Measurements from ENCODE around the gene CFAP57.
"Not testable (repeated sequence)": the region's sequence is repeated elsewhere in the genome, so short reads cannot be mapped to it uniquely, and the experiment has no call there.

CFAP57 gene

DNA sequence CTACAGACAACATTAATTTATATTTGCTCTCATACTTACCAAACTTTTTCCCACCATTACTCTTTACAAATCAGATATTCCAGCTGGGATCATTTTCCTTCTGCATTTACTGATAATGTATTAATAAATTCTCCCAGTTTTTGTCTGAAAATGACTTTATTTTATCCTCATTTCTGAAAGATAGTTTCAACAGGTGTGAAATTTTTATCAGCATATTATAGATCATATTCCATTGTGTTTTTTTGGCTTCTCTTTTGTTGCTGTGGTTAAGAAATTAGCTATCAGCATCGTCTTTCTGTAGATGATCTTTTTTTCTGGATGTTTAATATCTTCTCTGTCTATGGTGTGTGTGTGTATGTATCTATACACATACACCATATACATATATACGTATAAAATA lies 2.7 kb downstream of the CFAP57 start:
- no peak for DNase-seq

- DNase-seq = no peak
Measured at GRCh38 chr1:43177691-43178090, 5.6 kb downstream of the CFAP57 start.

GRCh38 chr1:43184388-43184787 lies 12.3 kb downstream of the CFAP57 start:
- no peak for DNase-seq

- no peak for DNase-seq
Measured at GRCh38 chr1:43184995-43185394, 12.9 kb downstream of the CFAP57 start.

DNA sequence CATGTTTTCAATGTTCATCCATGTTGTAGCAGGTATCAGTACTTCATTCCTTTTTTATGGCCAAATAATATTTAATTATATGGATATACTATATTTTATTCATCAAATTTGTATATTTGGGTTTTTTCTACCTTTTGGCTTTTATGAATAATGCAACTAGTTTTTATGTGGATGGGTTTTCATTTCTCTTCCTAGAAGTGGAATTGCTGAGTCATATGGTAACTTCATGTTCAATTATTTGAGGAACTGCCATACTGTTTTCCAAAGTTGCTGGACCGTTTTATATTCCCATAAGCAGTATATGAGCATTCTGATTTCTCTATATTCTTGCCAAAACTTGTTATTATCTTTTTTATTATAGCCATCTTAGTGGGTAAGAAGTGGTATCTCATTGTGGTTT lies 16.0 kb downstream of the CFAP57 start:
- DNase-seq = no peak

- no peak for DNase-seq
Measured at GRCh38 chr1:43194509-43194908, 22.4 kb downstream of the CFAP57 start.

GRCh38 chr1:43197343-43198127 lies 25.4 kb downstream of the CFAP57 start:
- DNase-seq = no peak

DNA sequence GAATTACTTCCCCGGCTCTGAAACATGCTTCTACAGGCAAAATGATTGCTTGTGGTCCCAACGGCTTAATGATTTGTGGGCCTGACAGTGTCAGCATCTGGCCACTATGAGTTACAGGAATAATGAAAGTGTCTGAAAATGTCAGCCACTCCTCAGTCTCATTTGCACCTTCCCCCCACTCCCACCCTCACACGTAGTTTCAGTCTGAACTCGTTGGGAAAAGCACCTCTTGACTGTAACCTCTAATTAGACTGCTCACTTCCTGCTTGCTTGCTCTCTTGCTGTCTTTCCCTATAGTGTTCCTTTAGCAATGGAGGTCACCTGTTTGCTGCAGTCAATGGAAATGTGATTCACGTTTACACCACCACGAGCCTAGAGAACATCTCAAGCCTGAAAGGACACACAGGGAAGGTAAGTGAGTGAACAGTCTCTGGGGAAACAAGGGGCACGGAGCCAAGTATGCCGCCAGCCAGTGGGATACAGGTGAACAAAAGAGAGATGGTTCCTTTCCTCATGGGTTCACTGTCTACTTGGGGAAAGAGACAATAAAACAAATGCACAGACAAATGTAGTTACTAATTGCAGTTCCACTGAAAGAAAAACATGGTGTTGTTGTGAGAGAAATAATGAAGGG lies 27.1 kb downstream of the CFAP57 start:
- DNase-seq = no peak

DNA sequence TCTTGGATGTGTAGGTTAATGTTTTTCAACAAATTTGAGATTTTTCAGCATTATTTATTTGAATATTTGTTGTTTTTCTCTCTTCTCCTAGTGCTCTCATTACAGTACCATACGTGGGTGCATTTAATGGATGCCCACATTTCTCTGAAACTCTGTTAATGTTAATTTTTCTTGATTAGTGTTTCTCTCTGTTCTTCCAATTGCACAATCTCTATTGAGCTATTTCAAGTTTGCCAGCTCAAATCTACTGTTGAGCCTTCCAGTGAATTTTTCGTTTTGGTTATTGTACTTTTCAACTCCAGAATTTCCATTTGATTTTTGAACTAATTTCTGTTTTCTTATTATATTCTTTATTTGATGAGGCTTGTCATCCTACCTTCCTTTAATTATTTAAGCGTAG lies 31.7 kb downstream of the CFAP57 start:
- no peak for DNase-seq

- DNase-seq = no peak
Measured at GRCh38 chr1:43204394-43204793, 32.3 kb downstream of the CFAP57 start.

DNA sequence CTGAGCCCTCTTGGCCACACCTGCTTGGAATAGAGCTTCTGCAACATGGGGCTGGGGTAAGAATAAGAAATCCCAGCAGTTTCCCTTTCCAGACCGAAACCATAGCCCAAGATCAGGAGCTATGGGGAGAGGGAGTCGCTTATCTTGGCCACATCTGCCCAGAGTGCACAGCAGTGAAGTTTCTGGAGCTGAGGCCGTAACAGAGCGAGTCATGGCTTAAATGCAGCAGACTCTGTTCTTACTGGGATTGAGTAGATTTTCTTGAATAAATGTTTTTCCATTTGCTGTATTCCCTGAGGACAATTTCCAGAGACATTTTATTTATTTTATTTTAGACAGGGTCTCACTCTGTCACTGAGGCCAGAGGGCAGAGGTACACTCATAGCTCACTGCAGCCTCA lies 33.5 kb downstream of the CFAP57 start:
- no peak for DNase-seq

- peak; percentile 61 for DNase-seq
Measured at GRCh38 chr1:43206600-43207228, 34.6 kb downstream of the CFAP57 start.

DNA sequence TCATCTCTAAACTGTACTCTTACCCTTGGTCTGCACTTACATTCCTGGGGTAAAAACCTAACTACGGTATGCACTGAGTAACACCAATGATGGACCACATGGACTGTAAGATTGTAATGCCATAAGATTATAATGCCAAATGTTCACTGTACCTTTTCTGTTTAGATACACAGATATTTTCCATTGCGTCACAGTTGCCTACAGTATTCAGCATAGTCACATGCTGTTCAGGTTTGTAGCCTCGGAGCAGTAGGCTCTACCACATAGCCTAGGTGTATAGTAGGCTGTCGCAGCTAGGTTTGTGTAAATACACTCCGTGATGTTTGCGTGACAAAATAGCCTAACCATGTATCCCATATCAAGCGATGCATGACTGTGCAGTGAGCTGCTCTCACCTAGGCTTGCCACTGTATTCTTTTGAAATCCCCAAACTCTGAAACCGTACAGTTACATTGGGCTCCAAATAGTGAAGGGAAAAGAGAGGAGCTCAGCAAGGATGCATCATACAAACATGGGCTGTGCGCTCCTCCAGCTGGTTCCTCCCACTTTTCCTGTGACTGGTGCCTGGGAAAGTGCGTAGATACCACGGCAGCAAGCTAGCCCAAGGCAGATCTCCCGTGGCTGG lies 35.2 kb downstream of the CFAP57 start:
- no peak for DNase-seq

DNA sequence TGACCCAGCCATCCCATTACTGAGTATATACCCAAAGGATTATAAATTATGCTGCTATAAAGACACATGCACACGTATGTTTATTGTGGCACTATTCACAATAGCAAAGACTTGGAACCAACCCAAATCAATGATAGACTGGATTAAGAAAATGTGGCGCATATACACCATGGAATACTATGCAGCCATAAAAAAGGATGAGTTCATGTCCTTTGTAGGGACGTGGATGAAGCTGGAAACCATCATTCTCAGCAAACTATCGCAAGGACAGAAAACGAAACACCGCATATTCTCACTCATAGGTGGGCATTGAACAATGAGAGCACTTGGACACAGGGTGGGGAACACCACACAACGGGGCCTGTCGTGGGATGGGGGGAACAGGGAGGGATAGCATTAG lies 36.1 kb downstream of the CFAP57 start:
- DNase-seq = not testable (repeated sequence)

- DNase-seq = no peak
Measured at GRCh38 chr1:43214501-43215444, 42.6 kb downstream of the CFAP57 start.

DNA sequence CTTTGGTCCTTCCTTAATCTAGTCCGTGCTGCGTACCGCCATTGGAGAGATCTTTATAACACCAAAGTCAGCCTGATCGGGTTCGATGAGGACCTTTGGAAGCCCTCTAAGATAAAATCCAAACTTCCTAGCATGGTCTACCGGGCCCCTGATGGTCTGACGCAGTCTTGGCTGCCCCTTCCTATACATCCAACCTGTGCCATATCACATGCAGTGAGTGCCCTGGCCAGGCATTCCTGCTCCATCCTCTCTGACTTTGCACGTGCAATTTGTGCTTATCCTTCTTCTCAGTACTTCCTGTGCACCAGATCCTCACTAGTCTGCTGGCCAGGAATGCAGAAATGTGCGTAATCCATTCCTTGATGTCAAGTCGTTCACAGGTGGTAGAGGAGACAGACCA lies 45.6 kb downstream of the CFAP57 start:
- DNase-seq = no peak

DNA sequence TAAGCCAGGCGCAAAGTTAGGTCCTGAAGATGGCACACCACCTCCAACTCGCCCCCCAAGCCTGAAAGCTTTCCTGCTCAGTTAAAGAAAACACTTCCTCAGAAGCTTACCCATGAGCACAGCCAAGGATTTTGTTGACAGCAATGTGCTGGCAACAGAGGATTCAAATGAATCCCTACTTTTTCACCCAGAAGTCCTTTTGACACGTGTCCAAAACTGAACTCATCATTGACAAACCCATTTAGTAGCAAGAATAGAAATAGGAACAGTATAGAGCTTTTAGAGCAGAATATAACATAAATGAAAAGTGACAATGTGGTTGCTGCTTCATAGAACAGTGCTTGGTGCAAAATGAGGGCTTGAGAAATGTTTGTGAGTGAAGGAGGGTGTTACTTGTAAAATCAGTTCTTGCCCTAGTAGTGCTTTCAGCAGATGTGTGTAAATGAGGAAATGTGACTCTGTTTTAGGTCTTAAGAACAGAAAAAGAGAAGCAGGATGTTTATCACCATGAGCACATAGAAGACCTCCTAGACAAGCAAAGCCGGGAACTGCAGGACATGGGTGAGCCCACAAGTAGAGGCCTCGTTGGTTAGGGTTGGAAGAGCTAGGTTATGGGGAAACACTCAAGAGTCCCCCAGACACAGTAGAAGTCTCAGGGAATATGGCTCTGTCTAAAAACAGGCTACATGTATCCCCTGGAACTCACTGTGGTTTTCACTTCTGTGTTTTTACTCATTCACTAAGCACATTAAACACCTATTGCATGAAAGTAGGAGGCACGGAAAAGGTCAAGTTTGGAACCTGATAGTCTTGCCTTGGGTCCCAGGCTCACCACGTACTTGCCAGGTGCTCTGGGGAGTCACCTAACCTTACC lies 49.0 kb downstream of the CFAP57 start:
- DNase-seq = no peak

- no peak for DNase-seq
Measured at GRCh38 chr1:43221797-43222196, 49.7 kb downstream of the CFAP57 start.

- DNase-seq = no peak
Measured at GRCh38 chr1:43222879-43223278, 50.7 kb downstream of the CFAP57 start.

DNA sequence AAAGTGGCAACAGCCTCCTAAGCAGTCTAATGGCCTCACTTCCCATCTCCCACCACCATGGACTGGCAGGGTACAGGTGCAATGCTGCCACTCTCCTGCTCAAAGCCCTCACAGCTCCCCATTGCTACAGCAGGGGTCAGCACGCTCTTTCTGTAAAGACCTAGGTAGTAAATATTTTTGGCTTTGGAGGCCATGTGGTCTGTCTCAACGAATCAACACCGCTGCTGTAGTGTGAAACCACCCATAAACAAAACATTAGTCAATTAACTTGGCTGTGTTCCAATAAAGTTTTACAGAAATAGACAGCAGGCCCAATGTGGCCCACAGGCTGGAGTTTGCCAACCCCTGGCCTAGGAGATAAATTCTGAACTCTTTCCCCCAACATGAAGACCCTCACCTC lies 53.0 kb downstream of the CFAP57 start:
- no peak for DNase-seq

- DNase-seq = peak; percentile 88
Measured at GRCh38 chr1:43227143-43227764, 55.1 kb downstream of the CFAP57 start.
